ENCODE data around the gene AGTRAP. TPM values are rescaled to one million over a fixed set of nuclear protein-coding genes. Genes with fewer than 3 reads are reported as not detected.

AGTRAP gene
- total and polyA plus RNA-seq, 5 donors, result 17.5 to 25.0 (median 22.3) TPM

- Histone ChIP-seq H3K27me3 (ENCODE audit: control insufficient read depth, insufficient read depth) (no peaks in the 10 kb centered on the region), H3K27ac (ENCODE audit: low read length) (no peak overlapping the region), H3K4me1 (ENCODE audit: control insufficient read depth, insufficient read depth, low read length) (no peaks in the 10 kb centered on the region), H3K9me3 (ENCODE audit: control insufficient read depth, low read length) (no peaks in the 10 kb centered on the region), H3K4me3 (ENCODE audit: low read length) (no peak overlapping the region)
- 91% methylated on average over 8 of the region's 8 CpGs for WGBS
- DNase-seq (peak in 2 of 3 donors; percentile 20 to 26), ATAC-seq (no peak)
- intact Hi-C loops (cut with DNase I), result no loop called here
These were observed 41.9 kb downstream of the AGTRAP start for GRCh38 chr1:11777658-11778322.

GRCh38 chr1:11778336-11778735, 42.4 kb downstream of the AGTRAP start:
- H3K27ac ChIP-seq (ENCODE audit: low read length), result no peak overlapping the region
- intact Hi-C loops (cut with DNase I), result no loop called here
- H3K27me3 ChIP-seq (ENCODE audit: control insufficient read depth, insufficient read depth), result no peaks in the 10 kb centered on the region
- DNase-seq (peak in 2 of 3 donors; percentile 6 to 36), ATAC-seq (no peak)
- no peak overlapping the region for H3K4me3 ChIP-seq (ENCODE audit: low read length)
- 90% methylated on average over 9 of the region's 9 CpGs for WGBS
- no peaks in the 10 kb centered on the region for H3K9me3 ChIP-seq (ENCODE audit: control insufficient read depth, low read length)
- no peaks in the 10 kb centered on the region for H3K4me1 ChIP-seq (ENCODE audit: control insufficient read depth, insufficient read depth, low read length)

GRCh38 chr1:11778844-11779623, 43.1 kb downstream of the AGTRAP start:
- H3K4me1 ChIP-seq (ENCODE audit: control insufficient read depth, insufficient read depth, low read length), result no peaks in the 10 kb centered on the region
- ATAC-seq, result no peak
- 91% methylated on average over 15 of the region's 15 CpGs for WGBS
- H3K4me3 ChIP-seq (ENCODE audit: low read length), result no peak overlapping the region
- intact Hi-C loops (cut with DNase I), result no loop called here
- no peak overlapping the region for H3K27ac ChIP-seq (ENCODE audit: low read length)
- peak in 2 of 3 donors; percentile 23 to 54 for DNase-seq
- H3K27me3 ChIP-seq (ENCODE audit: control insufficient read depth, insufficient read depth), result no peaks in the 10 kb centered on the region
- H3K9me3 ChIP-seq (ENCODE audit: control insufficient read depth, low read length), result no peaks in the 10 kb centered on the region

GRCh38 chr1:11779715-11780379, 43.9 kb downstream of the AGTRAP start:
- intact Hi-C loops (cut with DNase I), result no loop called here
- Histone ChIP-seq H3K27me3 (ENCODE audit: control insufficient read depth, insufficient read depth) (no peaks in the 10 kb centered on the region), H3K4me3 (ENCODE audit: low read length) (no peak overlapping the region), H3K27ac (ENCODE audit: low read length) (no peak overlapping the region), H3K9me3 (ENCODE audit: control insufficient read depth, low read length) (no peaks in the 10 kb centered on the region), H3K4me1 (ENCODE audit: control insufficient read depth, insufficient read depth, low read length) (no peaks in the 10 kb centered on the region)
- 84% methylated on average over 13 of the region's 13 CpGs for WGBS
- no peak for ATAC-seq
- peak in 2 of 3 donors; percentile 55 to 56 for DNase-seq

- no peak for ATAC-seq
- intact Hi-C loops (cut with DNase I), result no loop called here
- Histone ChIP-seq H3K4me1 (ENCODE audit: control insufficient read depth, insufficient read depth, low read length) (peaks cover 2% of the 10 kb centered on the region), H3K4me3 (ENCODE audit: low read length) (no peak overlapping the region), H3K27ac (ENCODE audit: low read length) (no peak overlapping the region), H3K9me3 (ENCODE audit: control insufficient read depth, low read length) (no peaks in the 10 kb centered on the region), H3K27me3 (ENCODE audit: control insufficient read depth, insufficient read depth) (no peaks in the 10 kb centered on the region)
- DNase-seq, result peak in 2 of 3 donors; percentile 12 to 33
- WGBS, result 79% methylated on average over 10 of the region's 10 CpGs
These were observed 44.6 kb downstream of the AGTRAP start for GRCh38 chr1:11780380-11781147.

- peak in 2 of 3 donors; percentile 19 to 50 for DNase-seq
- Histone ChIP-seq H3K9me3 (ENCODE audit: control insufficient read depth, low read length) (no peaks in the 10 kb centered on the region), H3K4me3 (ENCODE audit: low read length) (no peak overlapping the region), H3K4me1 (ENCODE audit: control insufficient read depth, insufficient read depth, low read length) (peaks cover 2% of the 10 kb centered on the region), H3K27me3 (ENCODE audit: control insufficient read depth, insufficient read depth) (no peaks in the 10 kb centered on the region), H3K27ac (ENCODE audit: low read length) (no peak overlapping the region)
- intact Hi-C loops (cut with DNase I), result no loop called here
- WGBS, result 70% methylated on average over 12 of the region's 12 CpGs
- ATAC-seq, result no peak
These were observed 45.4 kb downstream of the AGTRAP start for GRCh38 chr1:11781297-11781696.

DNA sequence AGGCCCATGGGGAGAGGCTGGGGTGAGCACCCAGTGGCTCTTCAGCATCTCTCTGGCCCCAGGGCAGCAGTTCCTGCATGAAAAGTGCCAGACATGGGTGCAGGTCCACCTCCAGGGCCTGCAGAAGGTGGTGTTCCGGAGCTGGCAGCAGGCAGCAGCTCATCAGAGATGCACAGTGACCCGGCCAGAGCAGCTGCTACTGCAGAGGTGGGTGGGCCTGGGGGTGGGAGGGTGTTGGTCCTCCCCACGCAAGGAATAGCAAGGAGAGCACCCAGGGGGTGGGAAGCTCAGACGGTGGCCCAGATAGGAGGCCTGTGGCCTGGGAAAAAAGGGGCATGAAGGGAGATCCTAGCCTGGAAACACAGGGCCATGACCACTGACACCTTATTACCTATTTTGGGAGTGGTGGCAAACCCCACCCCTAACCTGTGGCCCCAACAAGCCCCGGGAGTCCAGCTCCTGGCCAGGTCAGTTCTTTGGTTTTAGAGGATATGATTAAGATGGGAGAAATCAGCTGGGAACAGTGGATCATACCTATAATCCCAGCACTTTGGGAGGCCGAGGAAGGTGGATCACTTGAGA, 46.3 kb downstream of the AGTRAP start:
- H3K27ac ChIP-seq (ENCODE audit: low read length), result no peak overlapping the region
- H3K9me3 ChIP-seq (ENCODE audit: control insufficient read depth, low read length), result no peaks in the 10 kb centered on the region
- intact Hi-C loops (cut with DNase I), result no loop called here
- peak in 2 of 3 donors; percentile 44 to 61 for DNase-seq
- 79% methylated on average over 6 of the region's 6 CpGs for WGBS
- peaks cover 5% of the 10 kb centered on the region for H3K4me1 ChIP-seq (ENCODE audit: control insufficient read depth, insufficient read depth, low read length)
- no peak overlapping the region for H3K4me3 ChIP-seq (ENCODE audit: low read length)
- no peak for ATAC-seq
- H3K27me3 ChIP-seq (ENCODE audit: control insufficient read depth, insufficient read depth), result no peaks in the 10 kb centered on the region

- WGBS, result 91% methylated on average over 6 of the region's 6 CpGs
- DNase-seq, result peak in 2 of 3 donors; percentile 31 to 43
- Histone ChIP-seq H3K4me3 (ENCODE audit: low read length) (no peak overlapping the region), H3K4me1 (ENCODE audit: control insufficient read depth, insufficient read depth, low read length) (peaks cover 12% of the 10 kb centered on the region), H3K27me3 (ENCODE audit: control insufficient read depth, insufficient read depth) (no peaks in the 10 kb centered on the region), H3K9me3 (ENCODE audit: control insufficient read depth, low read length) (no peaks in the 10 kb centered on the region), H3K27ac (ENCODE audit: low read length) (no peak overlapping the region)
- no peak for ATAC-seq
- intact Hi-C loops (cut with DNase I), result no loop called here
These were observed 47.6 kb downstream of the AGTRAP start for GRCh38 chr1:11783556-11783955.

- no peak overlapping the region for H3K4me3 ChIP-seq (ENCODE audit: low read length)
- DNase-seq (peak in 2 of 3 donors; percentile 62 to 65), ATAC-seq (peak in 1 of 2 donors; percentile 1)
- no peaks in the 10 kb centered on the region for H3K27me3 ChIP-seq (ENCODE audit: control insufficient read depth, insufficient read depth)
- intact Hi-C loops (cut with DNase I), result no loop called here
- no peaks in the 10 kb centered on the region for H3K9me3 ChIP-seq (ENCODE audit: control insufficient read depth, low read length)
- H3K27ac ChIP-seq (ENCODE audit: low read length), result peak overlapping the region; percentile 5
- WGBS, result 66% methylated on average over 21 of the region's 21 CpGs
- H3K4me1 ChIP-seq (ENCODE audit: control insufficient read depth, insufficient read depth, low read length), result peaks cover 17% of the 10 kb centered on the region
These were observed 48.5 kb downstream of the AGTRAP start for GRCh38 chr1:11784256-11784992.
